WERI-Rb-1 (cell line): ENCODE data around the gene ATP9A.
"Not testable (repeated sequence)": the region's sequence is repeated elsewhere in the genome, so short reads cannot be mapped to it uniquely, and the experiment has no call there.

Experiments used
- DNase-seq: peaks from one replicate; pipeline ENCODE4 v3.0.0-alpha.2; 2020
- H3K27ac ChIP-seq: fragments of 250-450 bp; sonication (Bioruptor Pico); 2 replicates; pipeline ENCODE4 v1.5.1; 2020; ENCODE audit warnings: mild to moderate bottlenecking, moderate library complexity
- H3K27me3 ChIP-seq: fragments of 250-450 bp; sonication (Bioruptor Pico); 2 replicates; pipeline ENCODE4 v1.5.1; 2021; ENCODE audit warnings: mild to moderate bottlenecking, low read depth, moderate library complexity; ENCODE audit not compliant: insufficient read depth, severe bottlenecking
- H3K36me3 ChIP-seq: fragments of 250-450 bp; sonication (Bioruptor Pico); 2 replicates; pipeline ENCODE4 v1.5.1; 2020; ENCODE audit warnings: mild to moderate bottlenecking, moderate library complexity
- H3K4me3 ChIP-seq: 2 replicates; pipeline ENCODE4 v1.5.1; 2011; ENCODE audit warnings: low read depth, mild to moderate bottlenecking, control low read depth, low read length
- H3K9me3 ChIP-seq: fragments of 250-450 bp; sonication (Bioruptor Pico); 2 replicates; pipeline ENCODE4 v1.5.1; 2021; ENCODE audit warnings: mild to moderate bottlenecking, moderate library complexity; ENCODE audit not compliant: severe bottlenecking
- CTCF ChIP-seq: IDR thresholded peaks from 2 replicates; pipeline ENCODE4 v1.5.1; 2011; ENCODE audit warnings: low read depth, mild to moderate bottlenecking, control low read depth, inconsistent platforms, low read length

The ATP9A gene

GRCh38 chr20:51767867-51768758, at the start of gene ATP9A:
Gene ATP9A, minus strand, starts transcription at chr20:51768390. Its CDS starts 21 bp downstream, at chr20:51768369.
- DNase-seq = peak; percentile 15
- peak within 1 kb of the TSS; percentile 30; the same call in 1 of the 2 replicates for H3K27ac ChIP-seq
- peak within 1 kb of the TSS; percentile 77 for H3K4me3 ChIP-seq

GRCh38 chr20:51816856-51817255, 48.7 kb upstream of the ATP9A start:
- H3K27me3 ChIP-seq, DNase-seq, H3K36me3 ChIP-seq, H3K9me3 ChIP-seq, H3K4me3 ChIP-seq, H3K27ac ChIP-seq: not testable (repeated sequence)

More at GRCh38 chr20:51767867-51768758, at the start of gene ATP9A:
- TF ChIP-seq CTCF = no peak
- Histone ChIP-seq H3K9me3 (no peaks in the 10 kb centered on the region), H3K27me3 (no peaks in the 10 kb centered on the region), H3K36me3 (no peaks in the 10 kb centered on the region)

GRCh38 chr20:51815383-51816076, 47.3 kb upstream of the ATP9A start:
- Histone ChIP-seq H3K4me3 (no peak overlapping the region), H3K36me3 (no peaks in the 10 kb centered on the region), H3K27ac (no peak overlapping the region), H3K9me3 (no peaks in the 10 kb centered on the region), H3K27me3 (no peaks in the 10 kb centered on the region)
- DNase-seq = no peak
- no peak for TF ChIP-seq CTCF

GRCh38 chr20:51812861-51813260, 44.7 kb upstream of the ATP9A start:
- Histone ChIP-seq H3K27ac (no peak overlapping the region), H3K36me3 (no peaks in the 10 kb centered on the region), H3K4me3 (no peak overlapping the region), H3K9me3 (no peaks in the 10 kb centered on the region), H3K27me3 (no peaks in the 10 kb centered on the region)
- TF ChIP-seq CTCF = no peak
- no peak for DNase-seq

- no peaks in the 10 kb centered on the region for H3K27me3 ChIP-seq
- TF ChIP-seq CTCF = no peak
- DNase-seq = no peak
- no peaks in the 10 kb centered on the region for H3K36me3 ChIP-seq
- no peak overlapping the region for H3K27ac ChIP-seq
- H3K9me3 ChIP-seq = no peaks in the 10 kb centered on the region
- no peak overlapping the region for H3K4me3 ChIP-seq
Measured at GRCh38 chr20:51811514-51812128, 43.4 kb upstream of the ATP9A start.

GRCh38 chr20:51811042-51811355, 42.8 kb upstream of the ATP9A start:
- no peak for TF ChIP-seq CTCF
- Histone ChIP-seq H3K9me3 (no peaks in the 10 kb centered on the region), H3K36me3 (no peaks in the 10 kb centered on the region), H3K27me3 (no peaks in the 10 kb centered on the region), H3K27ac (no peak overlapping the region), H3K4me3 (no peak overlapping the region)
- DNase-seq = no peak
